Measurements from ENCODE around the gene SLC38A10.

The SLC38A10 gene

GRCh38 chr17:81238490-81238814 lies 56.7 kb downstream of the SLC38A10 start:
- Mint-ChIP-seq H3K27me3 (no peaks in the 10 kb centered on the region), H3K27ac (ENCODE audit: low read depth) (no peak overlapping the region), H3K4me1 (peaks cover 29% of the 10 kb centered on the region), H3K36me3 (ENCODE audit: insufficient read depth) (peaks cover 17% of the 10 kb centered on the region), H3K4me3 (peak overlapping the region; percentile 92), H3K9me3 (no peaks in the 10 kb centered on the region)
- DNase-seq (ENCODE audit: low spot score in 2 of 2) (no peak), ATAC-seq (replicated peaks; ENCODE audit: extremely low read depth, poor library complexity, severe bottlenecking) (no peak)

- Mint-ChIP-seq H3K36me3 (ENCODE audit: insufficient read depth) (peaks cover 13% of the 10 kb centered on the region), H3K27ac (ENCODE audit: low read depth) (peak overlapping the region; percentile 61), H3K4me1 (peaks cover 29% of the 10 kb centered on the region), H3K4me3 (peak overlapping the region; percentile 92), H3K9me3 (no peaks in the 10 kb centered on the region), H3K27me3 (no peaks in the 10 kb centered on the region)
- no peak for ATAC-seq (replicated peaks; ENCODE audit: extremely low read depth, poor library complexity, severe bottlenecking)
- DNase-seq (ENCODE audit: low spot score in 2 of 2): no peak
Measured at GRCh38 chr17:81237591-81238489, 57.3 kb downstream of the SLC38A10 start.

GRCh38 chr17:81236784-81237183 lies 58.3 kb downstream of the SLC38A10 start:
- Mint-ChIP-seq H3K4me1 (peaks cover 21% of the 10 kb centered on the region), H3K27me3 (no peaks in the 10 kb centered on the region), H3K9me3 (no peaks in the 10 kb centered on the region), H3K4me3 (no peak overlapping the region), H3K27ac (ENCODE audit: low read depth) (no peak overlapping the region), H3K36me3 (ENCODE audit: insufficient read depth) (peaks cover 10% of the 10 kb centered on the region)
- DNase-seq (ENCODE audit: low spot score in 2 of 2): no peak
- ATAC-seq (replicated peaks; ENCODE audit: extremely low read depth, poor library complexity, severe bottlenecking): no peak

- H3K27ac Mint-ChIP-seq (ENCODE audit: low read depth): no peak overlapping the region
- peaks cover 19% of the 10 kb centered on the region for H3K4me1 Mint-ChIP-seq
- H3K36me3 Mint-ChIP-seq (ENCODE audit: insufficient read depth): peaks cover 11% of the 10 kb centered on the region
- no peak for ATAC-seq (replicated peaks; ENCODE audit: extremely low read depth, poor library complexity, severe bottlenecking)
- no peaks in the 10 kb centered on the region for H3K27me3 Mint-ChIP-seq
- DNase-seq (ENCODE audit: low spot score in 2 of 2): no peak
- no peaks in the 10 kb centered on the region for H3K9me3 Mint-ChIP-seq
- H3K4me3 Mint-ChIP-seq: peak overlapping the region; percentile 36
Measured at GRCh38 chr17:81235822-81236740, 59.0 kb downstream of the SLC38A10 start.

- ATAC-seq (replicated peaks; ENCODE audit: extremely low read depth, poor library complexity, severe bottlenecking): no peak
- no peak overlapping the region for H3K27ac Mint-ChIP-seq (ENCODE audit: low read depth)
- peaks cover 24% of the 10 kb centered on the region for H3K4me1 Mint-ChIP-seq
- peaks cover 17% of the 10 kb centered on the region for H3K36me3 Mint-ChIP-seq (ENCODE audit: insufficient read depth)
- no peak for DNase-seq (ENCODE audit: low spot score in 2 of 2)
- no peaks in the 10 kb centered on the region for H3K9me3 Mint-ChIP-seq
- no peaks in the 10 kb centered on the region for H3K27me3 Mint-ChIP-seq
- H3K4me3 Mint-ChIP-seq: peak overlapping the region; percentile 35
Measured at GRCh38 chr17:81234940-81235821, 59.9 kb downstream of the SLC38A10 start.

GRCh38 chr17:81234506-81234855 lies 60.6 kb downstream of the SLC38A10 start:
- Mint-ChIP-seq H3K36me3 (ENCODE audit: insufficient read depth) (peaks cover 21% of the 10 kb centered on the region), H3K27ac (ENCODE audit: low read depth) (no peak overlapping the region), H3K4me3 (peak overlapping the region; percentile 35), H3K4me1 (peaks cover 22% of the 10 kb centered on the region), H3K27me3 (no peaks in the 10 kb centered on the region), H3K9me3 (no peaks in the 10 kb centered on the region)
- no peak for DNase-seq (ENCODE audit: low spot score in 2 of 2)
- no peak for ATAC-seq (replicated peaks; ENCODE audit: extremely low read depth, poor library complexity, severe bottlenecking)

GRCh38 chr17:81233811-81234505 lies 61.1 kb downstream of the SLC38A10 start:
- Mint-ChIP-seq H3K27me3 (no peaks in the 10 kb centered on the region), H3K36me3 (ENCODE audit: insufficient read depth) (peaks cover 19% of the 10 kb centered on the region), H3K27ac (ENCODE audit: low read depth) (no peak overlapping the region), H3K9me3 (no peaks in the 10 kb centered on the region), H3K4me1 (peaks cover 22% of the 10 kb centered on the region), H3K4me3 (no peak overlapping the region)
- no peak for DNase-seq (ENCODE audit: low spot score in 2 of 2)
- no peak for ATAC-seq (replicated peaks; ENCODE audit: extremely low read depth, poor library complexity, severe bottlenecking)

GRCh38 chr17:81233316-81233715 lies 61.8 kb downstream of the SLC38A10 start:
- H3K9me3 Mint-ChIP-seq: no peaks in the 10 kb centered on the region
- H3K27ac Mint-ChIP-seq (ENCODE audit: low read depth): no peak overlapping the region
- no peak overlapping the region for H3K4me3 Mint-ChIP-seq
- peaks cover 22% of the 10 kb centered on the region for H3K4me1 Mint-ChIP-seq
- no peak for DNase-seq (ENCODE audit: low spot score in 2 of 2)
- H3K36me3 Mint-ChIP-seq (ENCODE audit: insufficient read depth): peaks cover 20% of the 10 kb centered on the region
- no peaks in the 10 kb centered on the region for H3K27me3 Mint-ChIP-seq
- no peak for ATAC-seq (replicated peaks; ENCODE audit: extremely low read depth, poor library complexity, severe bottlenecking)

GRCh38 chr17:81232616-81233241 lies 62.4 kb downstream of the SLC38A10 start:
- no peak for ATAC-seq (replicated peaks; ENCODE audit: extremely low read depth, poor library complexity, severe bottlenecking)
- no peak for DNase-seq (ENCODE audit: low spot score in 2 of 2)
- H3K27ac Mint-ChIP-seq (ENCODE audit: low read depth): no peak overlapping the region
- peaks cover 17% of the 10 kb centered on the region for H3K36me3 Mint-ChIP-seq (ENCODE audit: insufficient read depth)
- peaks cover 23% of the 10 kb centered on the region for H3K4me1 Mint-ChIP-seq
- H3K9me3 Mint-ChIP-seq: no peaks in the 10 kb centered on the region
- H3K27me3 Mint-ChIP-seq: no peaks in the 10 kb centered on the region
- H3K4me3 Mint-ChIP-seq: no peak overlapping the region

GRCh38 chr17:81231766-81232581 lies 63.1 kb downstream of the SLC38A10 start:
- Mint-ChIP-seq H3K4me1 (peaks cover 27% of the 10 kb centered on the region), H3K36me3 (ENCODE audit: insufficient read depth) (peaks cover 17% of the 10 kb centered on the region), H3K27me3 (no peaks in the 10 kb centered on the region), H3K4me3 (no peak overlapping the region), H3K9me3 (no peaks in the 10 kb centered on the region), H3K27ac (ENCODE audit: low read depth) (no peak overlapping the region)
- no peak for DNase-seq (ENCODE audit: low spot score in 2 of 2)
- ATAC-seq (replicated peaks; ENCODE audit: extremely low read depth, poor library complexity, severe bottlenecking): no peak

- ATAC-seq (replicated peaks; ENCODE audit: extremely low read depth, poor library complexity, severe bottlenecking) (no peak), DNase-seq (ENCODE audit: low spot score in 2 of 2) (no peak)
- H3K4me1 Mint-ChIP-seq: peaks cover 27% of the 10 kb centered on the region
- peaks cover 17% of the 10 kb centered on the region for H3K36me3 Mint-ChIP-seq (ENCODE audit: insufficient read depth)
- H3K9me3 Mint-ChIP-seq: no peaks in the 10 kb centered on the region
- no peak overlapping the region for H3K27ac Mint-ChIP-seq (ENCODE audit: low read depth)
- no peak overlapping the region for H3K4me3 Mint-ChIP-seq
- H3K27me3 Mint-ChIP-seq: no peaks in the 10 kb centered on the region
Measured at GRCh38 chr17:81231121-81231645, 63.9 kb downstream of the SLC38A10 start.
